Glomerular visceral epithelial cell (primary cell): Measurements from ENCODE around the gene PFKL.

Source experiments
- DNase-seq: peaks from one replicate; pipeline ENCODE4 v3.0.0-alpha.2; 2016; ENCODE audit errors: extremely low spot score

Gene PFKL

DNA sequence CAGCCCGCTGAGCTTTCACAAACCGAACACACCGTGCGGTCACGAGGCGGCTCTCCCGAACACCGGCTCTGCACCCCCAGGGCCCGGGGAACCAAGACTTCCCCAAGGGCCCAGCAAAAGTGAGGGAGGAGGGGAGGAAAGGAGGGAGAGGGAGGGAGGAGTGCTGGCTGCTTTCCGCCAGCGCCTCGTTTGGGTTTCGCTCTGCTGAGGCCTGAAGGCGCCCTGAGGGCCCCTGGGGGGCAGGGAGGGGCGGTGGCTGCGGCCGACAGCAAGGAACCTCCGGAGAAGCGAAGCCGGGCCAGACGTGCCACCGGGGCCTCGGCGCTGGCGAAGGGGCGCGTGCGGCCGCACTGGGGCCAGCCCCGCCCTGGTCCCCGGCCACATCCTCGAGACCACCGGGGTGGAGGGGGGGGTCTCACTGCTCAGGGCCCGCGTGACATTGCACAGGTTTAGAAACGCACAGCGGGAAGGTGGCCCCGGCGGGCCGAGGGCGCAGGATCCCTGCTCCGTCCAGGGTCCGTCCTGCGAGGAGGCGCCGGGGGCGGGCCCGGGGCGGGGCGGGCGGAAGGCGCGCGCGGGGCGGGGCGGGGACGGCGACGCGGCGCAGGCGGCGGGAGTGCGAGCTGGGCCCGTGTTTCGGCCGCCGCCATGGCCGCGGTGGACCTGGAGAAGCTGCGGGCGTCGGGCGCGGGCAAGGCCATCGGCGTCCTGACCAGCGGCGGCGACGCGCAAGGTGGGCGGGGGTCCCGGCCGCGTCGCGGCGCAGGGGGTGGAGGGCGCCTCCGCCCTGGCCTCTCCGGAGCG, at the start of gene PFKL:
Gene PFKL (plus strand): TSS at position 596 of the 804 bp plus-strand sequence. CDS start 53 bp downstream, at position 649.
- peak; percentile 73 for DNase-seq

DNA sequence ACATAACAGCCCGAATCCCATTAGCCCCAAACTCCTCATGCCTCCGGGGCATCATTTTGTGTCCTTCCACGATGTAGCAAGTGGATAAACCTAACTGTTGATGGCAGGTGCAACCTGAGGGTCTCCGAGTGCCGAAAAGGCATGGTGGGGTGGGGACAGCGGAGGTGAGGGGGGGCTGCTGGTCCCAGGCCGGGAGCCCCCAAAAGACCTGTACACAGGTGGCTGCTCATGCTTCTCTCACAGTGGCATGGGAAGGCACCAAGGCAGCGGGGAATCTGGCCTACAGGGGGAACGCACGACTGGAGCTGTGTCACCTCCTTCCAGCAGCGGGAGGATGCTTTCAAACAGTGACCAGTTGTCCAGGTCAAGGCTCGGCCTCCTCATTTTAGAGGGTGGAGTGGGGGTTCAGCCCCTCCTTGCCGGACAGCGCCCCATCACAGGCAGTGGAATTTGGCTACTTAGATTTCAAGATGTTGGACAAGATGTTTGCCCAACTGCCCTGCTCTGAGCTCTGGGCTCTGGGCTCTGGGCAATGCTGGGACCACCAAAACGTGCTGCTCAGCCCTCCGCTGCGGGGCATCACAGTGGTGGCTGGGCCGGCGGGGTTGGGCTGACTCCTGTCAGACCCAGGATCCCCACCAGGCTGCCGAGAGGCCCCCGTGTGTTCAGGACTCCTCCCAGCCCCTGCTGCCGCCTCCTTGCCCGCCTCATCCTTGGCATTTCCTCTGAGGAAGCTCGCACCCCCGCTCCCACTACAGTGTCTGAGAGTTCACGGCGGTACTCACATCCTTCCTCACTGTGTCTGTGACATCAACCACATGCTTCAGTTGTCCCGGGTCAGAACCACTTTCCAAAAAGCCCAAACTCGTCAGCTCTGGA, 45.8 kb upstream of the PFKL start:
- DNase-seq: no peak

DNA sequence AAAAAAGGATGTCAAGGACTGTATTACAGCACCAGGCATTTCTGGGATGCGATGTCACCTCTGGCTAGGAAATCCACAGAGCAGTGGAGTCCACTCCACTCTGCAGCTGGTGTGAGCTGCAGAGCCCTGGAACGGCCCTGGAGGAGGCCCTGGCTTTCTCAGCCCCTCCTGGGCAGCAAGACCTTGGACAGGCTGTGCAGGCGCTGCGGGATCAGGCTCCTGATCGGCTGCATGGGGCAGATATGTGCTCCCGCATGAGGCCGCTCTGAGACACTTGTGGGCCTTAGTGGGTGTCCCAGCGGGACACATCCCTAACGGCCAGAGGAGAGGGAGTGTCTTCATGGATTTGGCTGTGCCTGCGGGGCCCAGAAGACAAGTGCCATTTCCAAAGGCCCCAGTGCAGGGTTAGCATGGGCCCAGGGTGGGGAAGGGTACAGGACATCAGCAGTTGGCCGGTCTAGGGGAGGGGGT, 44.3 kb upstream of the PFKL start:
- DNase-seq: peak; percentile 53

DNA sequence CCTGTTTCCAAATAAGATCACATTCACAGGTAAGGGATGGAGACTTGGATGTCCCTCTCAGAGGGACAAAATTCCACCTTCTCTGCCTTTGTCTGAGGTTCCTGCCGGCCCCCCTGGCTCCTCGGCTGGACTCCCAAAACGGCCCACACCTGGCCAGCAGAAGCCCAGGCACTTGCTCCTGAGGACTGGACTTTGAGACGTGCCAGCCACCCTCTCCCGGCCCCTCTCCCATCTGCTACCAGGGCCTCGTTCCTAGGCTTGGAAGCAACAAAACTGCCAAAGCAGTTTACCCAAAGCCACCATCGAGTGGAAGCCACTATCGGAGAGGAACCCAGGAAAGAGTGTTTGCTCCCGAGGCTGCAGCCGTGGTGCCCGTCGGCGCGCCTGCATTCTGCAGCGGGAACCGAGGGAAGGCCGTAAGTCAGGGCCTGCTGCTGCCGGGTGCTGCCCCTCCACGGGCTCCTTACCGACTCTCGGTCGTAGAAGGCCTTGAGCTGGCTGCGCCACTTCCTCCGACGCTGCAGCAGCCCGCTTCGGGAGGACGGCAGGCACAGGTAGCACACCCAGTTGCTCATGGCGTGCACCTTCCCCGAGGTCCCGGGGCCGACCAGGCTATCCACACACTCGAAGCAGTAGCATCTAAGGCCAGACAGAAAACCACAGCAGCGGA, 41.7 kb upstream of the PFKL start:
- DNase-seq: no peak

DNA sequence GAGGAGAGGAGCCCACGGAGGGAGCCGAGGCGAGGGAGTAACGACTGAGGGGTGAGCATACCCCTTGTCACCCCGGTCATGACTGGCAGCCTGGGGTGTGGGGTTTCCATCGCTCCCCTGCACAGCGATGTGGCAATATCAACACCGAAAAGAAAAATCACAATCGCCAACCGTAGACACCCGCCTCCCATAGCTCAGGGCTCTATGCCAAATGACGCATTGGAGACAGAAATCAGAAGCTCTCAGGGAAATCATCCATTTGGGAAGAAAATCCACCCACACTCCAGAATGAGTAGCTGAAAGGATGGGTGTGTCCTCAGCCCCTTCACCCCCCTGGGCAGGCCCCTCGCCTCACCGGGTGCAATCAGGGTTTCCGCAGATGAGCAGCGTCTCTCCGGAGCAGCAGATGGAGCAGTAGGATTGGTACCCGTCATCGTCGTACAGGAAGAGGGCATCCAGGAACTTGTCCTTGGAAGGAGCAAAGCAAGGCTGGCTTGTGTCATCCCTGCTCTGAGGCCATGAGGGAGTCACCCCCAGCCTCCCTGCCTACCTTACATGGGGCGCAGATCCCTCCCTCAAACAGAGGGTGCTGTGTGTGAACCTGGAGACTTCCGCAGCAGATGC, 40.7 kb upstream of the PFKL start:
- DNase-seq: no peak

DNA sequence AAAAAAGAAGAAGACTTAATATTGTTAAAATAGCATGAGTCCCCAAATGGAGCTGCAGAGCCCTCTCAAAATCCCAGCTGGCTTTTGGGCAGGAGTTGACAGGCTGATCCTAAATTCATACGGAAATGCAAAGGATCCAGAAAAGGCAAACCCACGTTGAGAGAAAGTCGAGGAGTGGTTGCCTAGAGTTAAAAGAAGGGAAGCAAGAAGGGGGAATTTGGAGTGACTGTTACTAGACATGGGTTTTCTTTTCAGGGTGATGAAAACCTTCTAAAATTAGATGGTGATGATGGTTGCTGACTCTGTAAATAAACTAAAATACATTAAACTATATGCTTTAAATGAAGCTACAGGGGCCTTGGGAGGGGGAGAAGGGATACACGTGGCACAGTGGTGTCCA, 39.8 kb upstream of the PFKL start:
- no peak for DNase-seq

DNA sequence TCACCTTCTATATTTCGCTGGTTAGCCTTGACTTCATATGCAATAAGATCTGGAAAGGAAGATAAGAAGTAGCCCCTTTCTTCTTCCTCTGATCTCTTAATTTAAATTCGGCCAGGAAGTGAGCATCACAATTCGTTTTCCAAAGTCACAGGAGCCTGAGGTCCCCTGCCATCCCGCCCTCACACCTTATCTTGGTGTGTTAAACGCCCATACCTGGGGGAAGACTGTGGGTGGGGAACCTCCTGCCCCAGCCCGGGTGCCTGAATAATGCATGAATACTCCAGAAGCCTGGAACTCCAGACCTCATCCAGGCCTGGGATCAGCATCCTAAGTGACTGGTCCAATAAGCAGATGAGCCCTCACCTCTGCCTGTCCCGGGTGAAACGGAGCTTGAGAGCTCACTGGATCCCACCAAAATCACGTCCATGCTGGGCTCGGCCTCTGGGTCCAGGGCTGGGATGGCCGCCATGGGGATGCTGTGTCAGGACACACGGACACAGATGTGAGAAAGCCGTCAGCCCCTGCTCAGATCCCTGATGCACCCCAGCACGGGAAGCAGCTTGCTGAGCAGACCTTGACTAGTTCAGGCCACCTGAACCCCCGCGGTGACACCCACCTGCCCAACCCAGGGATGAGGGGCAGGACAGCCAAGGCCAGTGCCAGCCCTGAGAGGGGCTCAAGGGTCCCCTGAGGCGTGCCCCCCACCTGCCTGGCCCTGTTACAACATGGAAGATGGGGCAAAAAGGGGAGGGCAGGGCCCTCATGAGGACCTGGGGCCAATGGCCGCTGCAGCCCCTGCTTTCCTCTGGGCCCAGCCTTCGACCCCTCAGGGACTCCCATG, 38.8 kb upstream of the PFKL start:
- no peak for DNase-seq

DNA sequence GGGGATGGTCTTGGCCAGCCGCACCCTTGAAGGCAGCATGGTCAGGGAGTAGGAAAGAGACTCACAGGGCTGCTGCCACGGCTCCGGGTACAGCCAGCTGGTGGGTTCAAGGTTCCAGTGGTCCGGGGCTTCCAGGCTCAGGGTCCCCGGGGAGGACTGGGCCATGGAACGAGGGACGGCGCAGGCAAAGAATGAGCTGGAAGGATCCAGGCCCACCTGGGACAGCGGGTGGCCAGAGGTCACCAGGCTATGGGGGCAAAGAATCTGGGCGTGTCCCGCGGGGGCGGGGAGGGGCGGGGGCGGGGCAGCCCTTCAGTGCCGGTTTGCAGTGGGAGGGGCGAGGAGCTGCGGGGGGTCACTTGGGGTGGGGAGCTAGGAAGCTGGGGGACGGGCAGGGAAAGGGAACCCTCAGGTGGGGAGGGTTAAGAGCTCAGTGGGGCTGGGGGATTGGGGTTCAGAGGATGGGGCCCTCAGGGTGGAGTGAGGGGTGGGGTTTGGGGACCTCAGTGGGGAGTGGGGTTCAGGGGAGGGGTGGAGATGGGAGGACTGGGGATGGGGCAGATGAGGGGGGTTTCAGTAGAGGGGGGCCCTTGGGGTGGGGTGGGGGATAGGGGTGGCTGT, 38.1 kb upstream of the PFKL start, which contains the start of gene DNMT3L:
Gene DNMT3L (minus strand): TSS at position 223 of the 621 bp plus-strand sequence. CDS start 638 bp downstream, outside the sequence.
- DNase-seq: no peak

DNA sequence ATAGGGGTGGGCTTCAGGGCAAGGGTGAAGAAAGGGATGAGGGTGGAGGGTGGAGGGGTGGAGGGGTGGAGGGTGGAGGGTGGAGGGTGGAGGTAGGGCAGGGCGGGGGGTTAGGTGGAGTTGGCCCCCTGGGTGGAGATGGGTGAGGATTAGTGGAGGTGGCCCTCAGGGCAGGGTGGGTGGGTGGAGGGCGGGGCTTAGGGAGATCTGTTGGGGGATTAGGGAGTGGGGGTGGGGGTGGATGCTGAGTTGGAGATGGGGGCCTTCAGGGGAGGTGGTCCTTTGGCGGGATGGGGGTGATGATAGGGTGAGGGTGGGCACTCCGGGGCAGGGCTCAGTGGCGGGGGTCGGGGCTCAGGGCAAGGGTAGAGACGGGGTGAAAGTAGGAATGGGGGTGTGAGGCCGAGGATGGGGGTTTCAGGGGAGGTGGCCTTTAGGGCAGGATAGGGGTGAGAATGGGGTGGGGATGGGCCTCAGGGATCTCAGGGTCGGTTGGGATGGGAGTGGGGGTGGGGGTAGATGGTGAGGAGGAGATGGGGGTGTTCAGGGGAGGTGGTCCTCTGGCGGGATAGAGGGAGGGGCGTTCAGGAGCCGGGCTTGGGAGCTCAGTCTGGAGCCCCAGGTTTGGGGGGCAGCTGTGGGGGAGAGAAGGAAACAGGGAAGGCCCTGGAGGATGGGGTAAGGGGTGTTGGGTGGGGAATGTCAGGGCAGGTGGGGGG, 37.4 kb upstream of the PFKL start:
- DNase-seq: no peak

DNA sequence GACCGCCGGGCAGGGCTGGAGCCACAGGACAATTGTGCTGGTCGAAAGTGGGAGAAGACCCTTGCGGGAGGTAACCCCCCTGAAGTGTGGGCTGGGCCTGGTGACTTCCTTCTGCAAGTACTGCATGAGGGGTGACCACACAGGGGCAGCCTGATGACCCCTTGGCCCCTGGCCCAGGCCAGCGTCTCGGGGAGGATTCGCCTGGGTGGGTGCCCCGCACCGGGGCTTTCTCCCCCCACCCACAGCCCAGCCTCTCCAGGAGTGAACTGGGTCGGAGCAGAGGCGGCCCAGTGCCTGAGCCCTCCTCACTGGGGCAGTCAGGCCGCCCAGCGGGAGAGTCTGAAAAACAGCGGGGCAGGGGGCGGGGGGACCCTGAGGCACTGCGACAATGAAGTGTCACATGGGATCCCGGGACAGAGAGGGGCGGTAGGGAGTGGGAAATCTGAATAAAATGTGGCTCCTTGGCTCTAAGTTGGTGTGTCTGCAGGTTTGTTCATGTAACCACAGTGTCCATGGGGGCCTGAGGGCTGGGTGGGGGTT, 36.6 kb upstream of the PFKL start:
- no peak for DNase-seq

DNA sequence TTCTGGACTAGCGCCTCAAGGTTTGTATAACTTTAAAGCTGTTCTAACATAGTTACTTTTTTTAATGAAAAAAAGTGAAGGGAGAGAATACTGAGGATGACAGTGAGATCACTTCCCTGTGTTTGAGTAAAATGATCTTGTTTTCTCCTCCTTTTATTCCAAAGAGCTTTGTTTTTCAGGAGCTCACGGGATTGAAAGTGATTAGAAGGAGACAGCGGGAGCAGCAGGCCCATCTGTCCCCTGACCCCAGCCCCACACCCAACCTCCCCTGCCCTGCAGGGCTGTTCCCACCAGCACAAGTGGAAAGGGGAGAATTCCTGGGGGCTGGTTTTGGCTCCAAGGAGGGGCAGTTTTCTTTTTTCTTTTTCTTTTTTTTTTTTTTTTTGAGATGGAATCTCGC, 36.1 kb upstream of the PFKL start:
- no peak for DNase-seq

DNA sequence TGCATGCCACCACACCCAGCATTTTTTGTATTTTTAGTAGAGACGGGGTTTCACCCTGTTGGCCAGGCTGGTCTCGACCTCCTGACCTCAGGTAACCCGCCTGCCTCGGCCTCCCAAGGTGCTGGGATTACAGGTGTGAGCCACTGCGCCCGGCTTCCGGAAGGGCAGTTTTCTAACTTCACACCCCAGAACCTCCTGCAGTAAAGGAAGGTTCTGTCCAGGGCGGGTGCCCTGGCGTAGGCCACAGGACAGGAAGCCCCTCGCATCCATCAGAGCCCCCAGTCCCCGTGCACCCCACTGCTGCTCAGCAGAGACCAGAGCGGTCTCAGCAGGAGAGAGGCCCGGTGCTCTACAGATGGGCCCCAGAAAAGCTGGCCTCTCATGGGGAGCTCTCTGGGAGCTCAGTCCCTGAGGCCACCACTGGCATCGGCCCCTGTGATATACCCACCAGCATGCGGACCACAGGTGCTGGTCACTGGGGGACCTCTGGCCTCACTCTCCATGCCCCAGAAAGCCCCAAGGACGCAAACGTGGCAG, 34.1 kb upstream of the PFKL start:
- no peak for DNase-seq

DNA sequence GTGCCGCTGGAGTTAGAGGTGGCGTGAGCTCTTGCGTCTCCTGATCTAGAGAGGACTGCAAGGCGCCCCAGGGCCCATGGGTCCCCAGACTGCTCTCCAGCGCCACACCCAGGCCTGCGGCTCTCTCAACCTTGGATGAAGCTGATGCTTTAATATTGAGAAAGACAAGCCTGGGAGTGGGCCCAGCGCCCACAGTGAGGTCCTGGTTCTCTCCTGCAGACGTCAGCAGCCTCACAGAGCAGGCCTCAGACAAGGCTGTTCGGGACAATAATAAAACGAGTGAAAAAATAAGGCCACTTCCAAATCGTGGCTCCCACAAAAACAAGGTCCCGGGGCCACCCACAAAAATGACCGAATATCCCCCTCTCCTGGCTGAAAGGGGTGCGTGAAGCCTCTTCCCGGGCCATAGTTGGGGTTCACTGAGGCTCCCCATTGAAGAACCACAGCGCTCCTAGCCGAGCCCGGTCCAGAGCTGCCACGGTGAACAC, 32.2 kb upstream of the PFKL start:
- DNase-seq: no peak

DNA sequence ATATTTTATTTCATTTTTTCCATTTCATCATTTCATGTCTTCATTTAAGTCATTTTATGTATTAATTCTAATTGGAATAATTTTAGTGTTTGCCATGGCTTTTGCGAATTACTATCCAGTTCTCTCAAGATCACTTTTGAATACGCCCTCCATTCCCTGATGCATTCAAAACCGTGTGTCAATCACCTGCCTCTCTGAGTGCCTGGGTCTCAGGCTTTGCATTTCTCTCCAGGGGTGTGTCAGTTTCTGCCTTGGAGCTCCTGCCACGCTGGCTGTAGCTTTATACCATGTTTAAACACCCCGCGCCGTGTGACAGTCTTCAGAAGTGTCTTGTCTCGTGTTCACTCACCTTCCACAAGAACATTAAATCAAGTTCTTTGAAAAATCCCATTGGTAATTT, 30.8 kb upstream of the PFKL start:
- no peak for DNase-seq

DNA sequence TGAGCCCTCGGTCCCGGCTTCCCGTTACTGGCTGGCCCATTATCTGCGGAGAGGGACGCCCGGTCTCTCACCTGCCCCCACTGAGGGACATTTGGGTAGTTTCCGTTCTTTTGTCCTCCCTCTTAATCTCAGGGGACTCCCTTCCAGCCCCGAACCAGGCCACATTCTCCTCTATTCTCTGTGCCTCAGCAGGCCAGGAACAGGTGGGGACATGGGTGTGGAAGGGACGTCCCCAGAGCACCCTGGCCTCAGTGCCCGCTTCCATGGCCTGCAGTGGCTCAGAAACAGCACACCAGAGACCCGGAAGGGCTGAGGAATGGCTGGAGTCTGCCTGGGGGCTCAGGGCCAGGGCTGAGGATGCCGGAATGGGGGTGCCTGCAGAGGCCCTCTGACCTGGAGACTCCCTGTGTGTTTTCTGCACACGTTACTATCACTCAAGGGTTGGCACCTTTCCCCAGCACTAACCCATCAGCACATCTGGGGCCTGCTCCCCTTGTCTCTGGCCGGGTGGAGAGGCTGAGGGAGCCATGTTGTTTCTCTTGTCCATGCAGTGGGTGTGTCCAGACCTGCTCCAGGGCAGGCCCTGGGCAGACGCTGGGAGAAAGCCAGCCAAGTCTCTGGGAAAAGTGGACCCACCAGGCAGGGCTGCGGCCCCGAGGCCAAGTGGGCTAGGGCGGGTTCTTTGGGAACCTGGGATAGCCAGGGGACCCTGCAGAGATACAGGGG, 28.1 kb upstream of the PFKL start:
- no peak for DNase-seq

DNA sequence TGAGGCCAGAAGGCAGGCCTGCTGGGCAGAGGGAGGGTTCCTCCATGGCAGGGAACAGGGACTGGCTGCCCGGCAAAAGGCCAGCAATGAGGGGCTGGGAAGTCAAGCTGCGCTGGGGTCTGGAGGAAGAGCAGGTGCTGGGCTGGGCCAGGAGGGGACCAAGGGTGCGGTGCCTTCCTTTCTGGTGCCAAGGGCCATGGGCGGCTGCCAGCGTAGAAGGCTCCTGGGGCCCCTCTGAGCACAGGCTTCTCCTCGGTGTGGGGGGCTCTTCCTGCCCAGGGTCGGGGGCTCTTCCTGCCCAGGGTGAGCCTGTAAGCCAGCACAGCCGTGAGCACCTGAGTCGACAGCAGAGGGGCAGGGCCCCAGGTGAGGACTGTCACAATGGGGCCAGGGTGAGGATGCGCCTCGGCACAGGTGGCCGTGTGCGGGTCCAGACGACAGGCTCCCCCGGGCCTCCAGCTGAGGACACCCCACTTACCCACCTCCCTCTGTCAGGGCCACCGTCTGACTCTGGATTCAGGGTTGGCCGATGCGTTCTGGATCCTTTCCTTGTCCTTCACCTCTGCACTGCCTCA, 27.5 kb upstream of the PFKL start:
- DNase-seq: no peak

DNA sequence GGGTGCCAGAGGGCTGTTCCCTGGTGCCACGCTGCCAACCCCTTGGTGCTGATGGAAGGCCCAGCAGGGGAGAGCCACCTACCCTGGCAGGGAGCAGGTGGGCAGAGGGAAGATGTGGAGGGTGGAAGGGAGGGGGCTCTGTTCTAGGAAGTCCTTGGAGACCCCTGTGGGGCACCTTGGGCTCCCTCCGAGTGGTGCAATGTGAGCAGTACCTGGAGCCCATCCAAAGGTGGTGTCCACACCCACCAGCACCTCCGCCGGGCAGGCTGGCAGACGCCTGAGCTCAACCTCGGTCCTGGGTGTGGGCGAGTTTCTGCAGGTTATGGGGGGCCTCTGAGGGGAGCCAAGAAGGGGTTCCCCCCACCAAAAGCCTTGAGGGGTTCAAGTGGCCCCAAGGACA, 26.8 kb upstream of the PFKL start:
- no peak for DNase-seq

DNA sequence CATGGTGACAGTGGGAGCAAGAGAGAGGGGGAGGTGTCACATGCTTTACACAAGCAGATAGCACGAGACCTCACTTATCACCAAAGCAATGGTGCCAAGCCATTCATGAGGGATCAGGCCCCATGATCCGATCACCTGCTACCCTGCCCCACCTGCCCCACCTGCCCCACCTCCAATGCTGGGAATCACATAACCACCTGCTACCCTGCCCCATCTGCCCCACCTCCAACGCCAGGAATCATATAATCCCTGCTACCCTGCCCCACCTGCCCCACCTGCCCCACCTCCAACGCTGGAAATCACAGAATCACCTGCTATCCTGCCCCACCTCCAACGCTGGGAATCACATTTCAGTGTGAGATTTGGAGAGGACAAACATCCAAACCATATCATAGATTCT, 24.8 kb upstream of the PFKL start:
- DNase-seq: no peak
